Retinal pigment epithelial cell (primary cell): Measurements from ENCODE around the gene AGBL5.
"Not testable (repeated sequence)": the region's sequence is repeated elsewhere in the genome, so short reads cannot be mapped to it uniquely, and the experiment has no call there.

Experiments used
- DNase-seq: peaks from one replicate; pipeline ENCODE4 v3.0.0-alpha.2; 2010; ENCODE audit warnings: low read depth
- H3K4me3 ChIP-seq: 2 replicates; pipeline ENCODE4 v1.5.1; 2011; ENCODE audit warnings: mild to moderate bottlenecking, low read length, control low read depth, moderate library complexity
- TF ChIP-seq, protein P1 (sequence below): conservative IDR thresholded peaks from 2 replicates; pipeline ENCODE4 v1.5.1; 2011; ENCODE audit warnings: low read depth, low read length, control low read depth, inconsistent platforms

The AGBL5 gene

DNA sequence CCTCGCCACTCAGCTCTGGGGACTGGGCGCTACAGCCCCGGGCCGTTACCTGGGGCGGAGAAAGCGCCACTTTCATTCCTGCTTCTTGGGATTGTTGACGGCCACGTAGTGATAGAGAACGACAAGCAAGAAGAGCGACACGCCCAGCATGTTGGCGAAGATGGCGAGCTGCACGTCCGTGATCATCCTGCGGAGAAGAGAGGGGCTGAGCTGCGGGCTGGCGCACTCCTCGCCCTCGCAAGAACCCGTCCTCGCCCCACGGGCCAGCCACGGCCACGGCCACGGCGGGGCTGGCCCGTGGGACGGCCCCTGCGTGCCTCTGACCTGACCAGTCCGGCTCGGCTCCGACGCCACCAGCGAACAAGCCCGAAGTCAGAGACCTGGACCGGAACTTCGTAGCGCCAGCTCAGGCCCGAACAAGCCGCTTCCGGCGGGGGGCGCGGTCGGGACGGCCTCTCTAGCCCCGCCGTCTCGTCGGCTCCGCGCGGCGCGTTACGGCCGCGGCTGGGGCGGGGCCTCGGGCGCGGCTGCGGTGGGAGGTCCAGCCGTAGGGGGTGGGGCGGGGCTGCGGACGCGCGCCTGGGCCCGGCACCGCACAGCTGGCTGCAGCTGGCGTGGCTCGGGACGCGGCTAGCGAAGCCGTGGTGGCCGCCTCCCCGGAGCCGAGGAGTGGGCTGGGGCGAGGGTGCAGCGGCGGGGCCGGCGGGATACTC is 20.0 kb downstream of the AGBL5 start, which contains the start of gene OST4:
OST4 (minus strand) TSS at position 378 of the 713 bp plus-strand sequence.
- TF ChIP-seq, protein P1, sequence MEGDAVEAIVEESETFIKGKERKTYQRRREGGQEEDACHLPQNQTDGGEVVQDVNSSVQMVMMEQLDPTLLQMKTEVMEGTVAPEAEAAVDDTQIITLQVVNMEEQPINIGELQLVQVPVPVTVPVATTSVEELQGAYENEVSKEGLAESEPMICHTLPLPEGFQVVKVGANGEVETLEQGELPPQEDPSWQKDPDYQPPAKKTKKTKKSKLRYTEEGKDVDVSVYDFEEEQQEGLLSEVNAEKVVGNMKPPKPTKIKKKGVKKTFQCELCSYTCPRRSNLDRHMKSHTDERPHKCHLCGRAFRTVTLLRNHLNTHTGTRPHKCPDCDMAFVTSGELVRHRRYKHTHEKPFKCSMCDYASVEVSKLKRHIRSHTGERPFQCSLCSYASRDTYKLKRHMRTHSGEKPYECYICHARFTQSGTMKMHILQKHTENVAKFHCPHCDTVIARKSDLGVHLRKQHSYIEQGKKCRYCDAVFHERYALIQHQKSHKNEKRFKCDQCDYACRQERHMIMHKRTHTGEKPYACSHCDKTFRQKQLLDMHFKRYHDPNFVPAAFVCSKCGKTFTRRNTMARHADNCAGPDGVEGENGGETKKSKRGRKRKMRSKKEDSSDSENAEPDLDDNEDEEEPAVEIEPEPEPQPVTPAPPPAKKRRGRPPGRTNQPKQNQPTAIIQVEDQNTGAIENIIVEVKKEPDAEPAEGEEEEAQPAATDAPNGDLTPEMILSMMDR, result no peak
- H3K4me3 ChIP-seq, result peak within 1 kb of the TSS; percentile 94
- peak; percentile 44 for DNase-seq

DNA sequence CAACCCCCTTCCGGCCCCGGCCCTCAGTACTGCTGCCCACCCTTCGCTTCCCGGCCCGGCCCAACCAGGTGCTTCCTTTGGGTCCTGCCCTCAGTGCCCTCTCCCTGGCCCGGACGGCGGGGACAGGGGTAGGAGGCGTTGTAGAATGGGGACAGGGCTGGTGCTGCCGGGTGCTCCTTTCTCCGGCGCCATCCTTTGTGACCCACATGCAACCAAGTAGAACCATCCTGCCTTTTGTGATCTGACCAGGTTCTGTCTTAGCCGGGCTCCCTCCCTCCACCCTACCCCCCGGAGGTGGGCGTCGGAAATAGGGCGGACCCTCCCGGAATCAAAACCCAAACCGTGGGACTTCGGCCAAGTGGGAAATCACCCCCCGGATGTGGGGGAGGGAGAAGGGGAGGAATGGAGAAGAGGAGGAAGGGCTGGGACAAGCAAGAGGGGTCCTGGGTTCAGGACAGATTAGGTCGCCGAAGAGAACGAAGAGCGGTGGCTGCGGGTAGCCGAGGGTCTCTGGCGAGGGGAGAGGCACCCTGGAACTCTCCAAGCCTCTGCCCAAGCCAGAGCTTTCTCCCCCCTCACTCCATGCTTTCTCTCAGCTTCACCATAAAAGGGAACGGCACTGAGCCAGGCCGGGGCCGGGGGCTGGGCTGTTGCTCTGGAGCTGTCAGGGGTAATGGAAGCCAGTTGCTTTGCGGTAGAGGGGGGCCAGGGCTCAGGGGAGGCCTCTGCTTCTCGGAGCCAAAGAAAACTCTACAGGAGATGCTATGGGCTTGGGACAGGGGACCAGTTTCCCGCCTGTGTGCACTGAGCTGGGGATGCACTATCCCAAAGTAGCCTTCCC is 20.7 kb downstream of the AGBL5 start:
- TF ChIP-seq, protein P1, result no peak
- peak overlapping the region; percentile 70 for H3K4me3 ChIP-seq
- DNase-seq, result no peak

DNA sequence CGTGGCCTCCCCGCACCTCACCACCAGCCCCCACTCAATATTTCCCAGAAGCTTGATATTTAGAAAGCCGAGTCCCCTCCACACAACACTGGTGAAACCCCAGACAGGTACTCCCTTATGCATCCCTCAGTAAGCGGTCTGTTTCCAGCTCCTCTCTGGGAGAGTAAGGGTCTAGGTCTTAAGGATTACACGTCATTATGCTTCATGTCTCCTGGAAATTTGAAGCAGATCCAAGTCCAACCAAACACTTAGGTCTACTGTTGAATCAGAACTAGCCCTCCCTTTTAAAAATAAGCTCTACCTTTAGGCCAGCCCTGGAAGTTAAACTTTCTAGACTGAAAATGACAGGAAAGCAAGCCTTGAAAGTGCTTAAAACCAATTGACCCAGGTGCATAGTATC is 21.5 kb downstream of the AGBL5 start:
- no peak overlapping the region for H3K4me3 ChIP-seq
- TF ChIP-seq, protein P1, result no peak
- DNase-seq, result no peak

DNA sequence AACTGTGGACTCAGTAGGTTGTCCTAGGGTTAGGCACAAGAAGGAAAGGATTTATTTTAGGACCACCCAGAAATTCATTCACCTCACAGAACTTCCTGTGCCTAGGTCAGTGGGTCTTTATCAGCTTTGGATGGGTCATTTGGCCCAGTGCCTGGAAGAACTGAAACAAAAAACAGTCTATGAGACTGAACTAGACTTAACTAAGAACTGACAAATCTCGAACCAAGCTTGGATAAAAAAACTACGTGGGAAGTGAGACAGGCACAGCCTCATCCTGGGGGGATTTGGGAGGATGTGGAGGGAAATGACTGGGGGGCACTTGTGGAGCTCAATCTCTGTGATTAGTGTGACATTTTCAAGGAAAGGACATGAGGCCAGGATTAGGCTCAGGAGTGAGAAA is 22.3 kb downstream of the AGBL5 start:
- no peak overlapping the region for H3K4me3 ChIP-seq
- DNase-seq, result no peak
- TF ChIP-seq, protein P1, result no peak

DNA sequence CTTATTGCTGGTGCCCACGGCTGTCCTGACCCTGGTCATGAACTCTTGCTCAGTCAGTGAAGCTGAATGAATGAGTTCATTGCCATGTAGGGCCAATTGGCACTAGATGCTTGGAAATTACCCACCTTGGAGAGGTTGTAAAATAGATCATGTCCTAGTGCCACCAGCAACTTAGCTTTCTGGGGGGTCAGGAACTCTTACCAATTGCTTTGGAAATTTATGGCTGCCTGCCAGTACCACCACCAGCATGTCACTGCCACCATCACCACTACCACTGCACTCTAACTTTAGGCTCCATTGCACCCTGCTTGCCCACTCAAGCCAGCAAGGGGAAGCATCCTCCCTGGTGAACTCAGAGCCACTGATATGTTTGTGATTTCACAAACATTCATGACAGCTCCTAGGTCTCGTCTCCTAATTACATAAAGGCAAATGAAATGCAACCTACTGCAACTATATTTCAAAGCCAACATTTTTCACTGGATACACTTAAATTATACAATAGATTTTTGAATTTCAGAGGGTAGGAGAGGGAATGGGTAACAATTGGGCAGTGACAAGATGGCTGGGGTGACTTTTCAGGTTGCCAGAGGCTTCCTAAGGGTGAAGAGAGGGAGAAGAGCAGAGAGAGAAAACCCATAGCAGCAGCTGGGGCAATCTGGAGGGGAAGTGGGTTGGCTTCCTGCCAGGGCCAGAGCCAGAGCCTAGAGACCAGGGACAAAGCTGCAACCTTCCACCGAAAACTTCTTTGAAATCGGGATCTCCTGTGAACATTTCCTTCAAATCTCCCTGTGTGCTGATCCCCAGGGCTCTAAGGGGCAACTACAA is 23.5 kb downstream of the AGBL5 start:
- H3K4me3 ChIP-seq, result no peak overlapping the region
- DNase-seq, result no peak
- TF ChIP-seq, protein P1, result no peak

DNA sequence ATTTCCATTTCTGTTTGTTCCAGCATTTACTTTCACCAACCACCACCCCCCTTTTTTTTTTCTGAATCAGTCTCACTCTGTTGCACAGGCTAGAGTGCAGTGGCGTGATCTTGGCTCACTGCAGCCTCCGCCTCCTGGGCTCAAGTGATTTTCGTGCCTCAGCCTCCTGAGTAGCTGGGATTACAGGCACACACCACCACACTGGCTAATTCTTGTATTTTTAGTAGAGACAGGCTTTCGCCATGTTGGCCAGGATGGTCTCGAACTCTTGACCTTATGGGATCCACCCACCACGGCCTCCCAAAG is 24.1 kb downstream of the AGBL5 start:
- not testable (repeated sequence) for DNase-seq, H3K4me3 ChIP-seq

DNA sequence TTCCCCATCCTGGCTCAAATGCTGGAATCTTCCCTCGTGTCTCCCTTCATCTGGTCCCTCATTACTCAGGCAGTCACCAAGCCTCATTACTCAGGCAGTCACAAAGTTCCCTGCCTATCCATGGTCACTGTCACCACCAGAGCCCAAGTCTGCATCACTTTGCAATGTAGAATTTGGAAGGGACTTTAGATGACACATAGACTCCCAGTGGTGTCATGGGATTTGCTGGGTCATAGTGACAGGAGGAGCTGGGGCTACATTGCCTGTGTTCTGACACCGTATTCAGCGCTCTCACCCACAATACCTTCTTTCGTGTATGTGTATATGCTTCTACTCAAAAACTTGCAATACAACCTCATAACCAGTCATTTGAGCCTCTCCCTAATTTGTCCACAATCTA is 24.9 kb downstream of the AGBL5 start:
- DNase-seq, result no peak
- H3K4me3 ChIP-seq, result no peak overlapping the region
- TF ChIP-seq, protein P1, result no peak
